OCI-LY1 (cell line): ENCODE data around the gene FBXW8.

Experiments used
- H2AFZ ChIP-seq: fragments of 200-600 bp; sonication (generic), shearing (Covaris generic); 2 replicates; pipeline ENCODE4 v1.6.0; 2014; ENCODE audit warnings: antibody characterized with exemption, mild to moderate bottlenecking, low read length
- H3F3A ChIP-seq: fragments of 200-600 bp; sonication (generic), shearing (Covaris generic); 2 replicates; pipeline ENCODE4 v1.6.0; 2014; ENCODE audit warnings: mild to moderate bottlenecking, antibody characterized with exemption, low read length, moderate library complexity; ENCODE audit not compliant: insufficient read depth
- H3K27ac ChIP-seq: fragments of 200-600 bp; sonication (generic); 2 replicates; pipeline ENCODE4 v1.5.1; 2014; ENCODE audit warnings: low read length, mixed run types, mild to moderate bottlenecking, low read depth; ENCODE audit not compliant: poor library complexity, severe bottlenecking
- H3K27me3 ChIP-seq: fragments of 200-600 bp; sonication (generic); 2 replicates; pipeline ENCODE4 v1.6.0; 2014; ENCODE audit warnings: antibody characterized with exemption, mild to moderate bottlenecking, low read length, moderate library complexity; ENCODE audit not compliant: insufficient read depth
- H3K36me3 ChIP-seq: fragments of 200-600 bp; sonication (generic); 2 replicates; pipeline ENCODE4 v1.6.1; 2014; ENCODE audit warnings: mild to moderate bottlenecking, antibody characterized with exemption, low read length, moderate library complexity, mixed read lengths; ENCODE audit not compliant: insufficient read depth
- H3K4me1 ChIP-seq: fragments of 200-600 bp; sonication (generic); 2 replicates; pipeline ENCODE4 v1.5.1; 2014; ENCODE audit warnings: mild to moderate bottlenecking, low read length, moderate library complexity; ENCODE audit not compliant: insufficient read depth, severe bottlenecking
- H3K4me2 ChIP-seq: fragments of 200-600 bp; sonication (generic), shearing (Covaris generic); 2 replicates; pipeline ENCODE4 v1.6.1; 2014; ENCODE audit warnings: low read length
- H3K4me3 ChIP-seq: fragments of 200-600 bp; sonication (generic); 2 replicates; pipeline ENCODE4 v1.5.1; 2014; ENCODE audit warnings: low read length, low read depth, mild to moderate bottlenecking, mixed read lengths; ENCODE audit not compliant: poor library complexity, severe bottlenecking
- H3K79me2 ChIP-seq: fragments of 200-600 bp; shearing (Covaris generic); 2 replicates; pipeline ENCODE4 v1.6.1; 2016; ENCODE audit warnings: mixed run types, low read length, mixed read lengths; ENCODE audit not compliant: insufficient read depth
- H3K9ac ChIP-seq: fragments of 200-600 bp; sonication (generic), shearing (Covaris generic); 2 replicates; pipeline ENCODE4 v1.6.1; 2014; ENCODE audit warnings: mild to moderate bottlenecking, low read length, mixed read lengths
- H3K9me2 ChIP-seq: fragments of 200-600 bp; sonication (generic), shearing (Covaris generic); 2 replicates; pipeline ENCODE4 v1.6.1; 2014; ENCODE audit warnings: low read depth, mild to moderate bottlenecking, low read length, mixed read lengths
- H3K9me3 ChIP-seq: fragments of 200-600 bp; shearing (Covaris generic); 2 replicates; pipeline ENCODE4 v1.6.1; 2014; ENCODE audit warnings: low read length, mixed read lengths
- H4K20me1 ChIP-seq: fragments of 200-600 bp; sonication (generic), shearing (Covaris generic); 2 replicates; pipeline ENCODE4 v1.6.0; 2016; ENCODE audit warnings: mild to moderate bottlenecking, low read length; ENCODE audit not compliant: insufficient read depth
- EZH2 ChIP-seq: fragments of 200-600 bp; sonication (generic), shearing (Covaris generic); IDR thresholded peaks from 2 replicates; pipeline ENCODE4 v1.8.0; 2017; ENCODE audit warnings: borderline replicate concordance, mixed run types, mild to moderate bottlenecking, antibody characterized with exemption, low read length, moderate library complexity, mixed read lengths
- TF ChIP-seq, protein P1 (sequence below): fragments of 200-600 bp; sonication (generic), shearing (Covaris generic); IDR thresholded peaks from 2 replicates; pipeline ENCODE4 v1.5.1; 2017; ENCODE audit warnings: mild to moderate bottlenecking, antibody characterized with exemption, low read length, moderate library complexity, mixed read lengths

FBXW8 gene

DNA sequence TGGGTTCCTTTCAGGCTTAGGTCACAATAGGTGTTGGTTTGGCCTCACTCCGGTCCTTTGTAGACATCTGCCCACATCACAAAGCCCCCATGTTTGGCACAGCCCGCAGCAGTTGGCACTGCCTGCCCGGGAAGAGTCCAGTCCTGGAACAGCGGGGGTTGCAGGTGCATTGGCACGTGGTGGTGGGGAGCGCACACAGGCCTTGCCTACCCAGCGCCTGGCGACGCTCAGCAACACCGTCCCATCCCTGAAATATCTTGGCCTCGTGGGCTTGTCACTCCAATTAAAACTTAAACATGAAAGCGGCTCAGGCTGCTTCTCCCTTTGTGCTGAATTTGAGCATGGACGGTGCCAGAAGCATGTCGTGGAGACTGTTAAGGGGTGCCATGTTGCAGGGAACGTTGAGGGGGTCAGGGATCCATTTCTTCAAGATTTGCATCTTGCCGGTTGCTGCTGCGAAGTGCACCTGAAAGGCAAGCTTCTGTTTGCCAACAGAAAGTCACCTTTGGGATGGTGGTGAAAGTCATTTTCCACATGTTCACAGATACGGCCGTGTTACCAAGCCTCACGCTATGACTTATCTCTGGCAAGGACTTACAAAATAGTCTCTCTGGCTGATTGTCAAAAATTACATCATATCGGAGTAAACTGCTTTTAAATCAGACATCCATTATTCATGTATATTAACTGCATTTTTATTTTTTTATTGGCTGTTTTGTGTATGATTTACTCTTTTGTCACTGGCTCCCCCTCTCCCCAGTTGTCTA lies 91.5 kb downstream of the FBXW8 start:
- H3K27ac ChIP-seq, result no peak overlapping the region
- no peaks in the 10 kb centered on the region for H3F3A ChIP-seq
- H3K9me2 ChIP-seq, result no peaks in the 10 kb centered on the region
- peaks cover 25% of the 10 kb centered on the region for H3K36me3 ChIP-seq
- H3K4me3 ChIP-seq, result no peak overlapping the region
- H3K9me3 ChIP-seq, result no peaks in the 10 kb centered on the region
- no peaks in the 10 kb centered on the region for H3K27me3 ChIP-seq
- TF ChIP-seq EZH2, result no peak
- TF ChIP-seq, protein P1, sequence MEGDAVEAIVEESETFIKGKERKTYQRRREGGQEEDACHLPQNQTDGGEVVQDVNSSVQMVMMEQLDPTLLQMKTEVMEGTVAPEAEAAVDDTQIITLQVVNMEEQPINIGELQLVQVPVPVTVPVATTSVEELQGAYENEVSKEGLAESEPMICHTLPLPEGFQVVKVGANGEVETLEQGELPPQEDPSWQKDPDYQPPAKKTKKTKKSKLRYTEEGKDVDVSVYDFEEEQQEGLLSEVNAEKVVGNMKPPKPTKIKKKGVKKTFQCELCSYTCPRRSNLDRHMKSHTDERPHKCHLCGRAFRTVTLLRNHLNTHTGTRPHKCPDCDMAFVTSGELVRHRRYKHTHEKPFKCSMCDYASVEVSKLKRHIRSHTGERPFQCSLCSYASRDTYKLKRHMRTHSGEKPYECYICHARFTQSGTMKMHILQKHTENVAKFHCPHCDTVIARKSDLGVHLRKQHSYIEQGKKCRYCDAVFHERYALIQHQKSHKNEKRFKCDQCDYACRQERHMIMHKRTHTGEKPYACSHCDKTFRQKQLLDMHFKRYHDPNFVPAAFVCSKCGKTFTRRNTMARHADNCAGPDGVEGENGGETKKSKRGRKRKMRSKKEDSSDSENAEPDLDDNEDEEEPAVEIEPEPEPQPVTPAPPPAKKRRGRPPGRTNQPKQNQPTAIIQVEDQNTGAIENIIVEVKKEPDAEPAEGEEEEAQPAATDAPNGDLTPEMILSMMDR, result no peak
- H3K79me2 ChIP-seq, result no peaks in the 10 kb centered on the region
- peaks cover 23% of the 10 kb centered on the region for H3K4me1 ChIP-seq
- no peak overlapping the region for H2AFZ ChIP-seq
- H3K9ac ChIP-seq, result no peak overlapping the region
- H4K20me1 ChIP-seq, result no peaks in the 10 kb centered on the region
- H3K4me2 ChIP-seq, result no peak overlapping the region

DNA sequence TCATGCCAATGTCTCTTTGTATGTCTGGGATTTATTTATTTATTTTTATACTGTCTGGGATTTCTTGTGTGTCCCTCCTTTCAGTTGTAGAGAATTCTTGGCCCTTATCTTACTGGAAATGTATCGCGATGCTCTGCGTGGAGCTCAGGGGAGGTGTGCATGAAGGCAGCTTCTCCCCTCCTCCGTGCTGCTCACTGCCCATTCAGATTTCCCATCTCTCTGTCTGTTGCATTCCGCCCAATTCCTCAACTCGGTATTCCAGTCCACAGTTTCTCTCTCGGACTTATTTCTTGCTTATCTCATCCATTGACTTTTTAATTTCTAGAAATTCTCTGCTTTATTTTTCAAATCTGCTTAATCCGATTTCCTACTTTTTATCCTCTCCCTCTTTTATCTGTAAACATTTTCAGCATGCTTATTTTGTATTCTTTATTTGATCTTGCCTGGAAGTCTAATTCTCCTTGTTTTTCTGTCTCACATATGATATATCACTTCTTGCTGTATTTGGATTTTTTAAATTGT lies 93.2 kb downstream of the FBXW8 start:
- no peaks in the 10 kb centered on the region for H3K79me2 ChIP-seq
- peaks cover 31% of the 10 kb centered on the region for H3K36me3 ChIP-seq
- no peak overlapping the region for H2AFZ ChIP-seq
- H4K20me1 ChIP-seq, result no peaks in the 10 kb centered on the region
- no peaks in the 10 kb centered on the region for H3K27me3 ChIP-seq
- TF ChIP-seq, protein P1, result no peak
- no peak for TF ChIP-seq EZH2
- no peak overlapping the region for H3K4me2 ChIP-seq
- H3K9ac ChIP-seq, result no peak overlapping the region
- H3K27ac ChIP-seq, result no peak overlapping the region
- no peaks in the 10 kb centered on the region for H3K9me3 ChIP-seq
- H3F3A ChIP-seq, result no peaks in the 10 kb centered on the region
- H3K9me2 ChIP-seq, result no peaks in the 10 kb centered on the region
- H3K4me3 ChIP-seq, result no peak overlapping the region
- H3K4me1 ChIP-seq, result peaks cover 19% of the 10 kb centered on the region

DNA sequence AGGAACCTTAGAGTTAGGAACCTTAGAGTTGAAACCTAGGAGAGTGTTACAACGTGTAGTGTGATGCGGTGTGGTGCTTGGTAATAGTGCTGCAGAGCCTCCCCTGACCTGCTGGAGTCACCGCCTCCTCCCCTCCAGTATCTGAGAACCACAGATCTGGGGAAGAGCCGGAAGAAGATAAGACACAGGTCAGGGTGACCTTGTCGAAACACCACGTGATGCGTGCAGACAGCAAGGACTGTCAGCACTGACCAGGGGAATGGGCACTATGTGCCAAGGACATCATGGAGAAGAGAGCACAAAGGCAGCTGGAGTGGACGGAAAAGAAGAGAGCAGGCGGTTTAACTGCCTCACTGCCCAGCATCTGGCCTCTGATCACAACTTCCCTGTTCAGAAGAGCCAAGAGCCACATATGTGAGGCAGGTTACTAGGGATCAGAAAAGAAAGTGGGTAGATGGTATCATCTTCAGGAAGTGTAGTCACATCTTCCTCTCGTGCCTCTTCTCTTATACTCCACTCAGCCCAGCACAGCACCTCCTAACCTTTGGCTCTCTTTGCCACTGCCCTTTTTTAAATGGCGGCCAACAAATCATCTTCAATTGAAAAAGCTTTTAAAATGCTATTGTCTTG lies 94.8 kb downstream of the FBXW8 start:
- Histone ChIP-seq H3K9me3 (0 out of 2 replicates have a peak, but pooled peaks cover 3% of the 10 kb centered on the region), H2AFZ (no peak overlapping the region), H3K9me2 (no peaks in the 10 kb centered on the region), H3K4me2 (no peak overlapping the region), H3K79me2 (no peaks in the 10 kb centered on the region), H3F3A (no peaks in the 10 kb centered on the region), H3K4me3 (no peak overlapping the region), H3K4me1 (peaks cover 3% of the 10 kb centered on the region), H3K27me3 (no peaks in the 10 kb centered on the region), H4K20me1 (no peaks in the 10 kb centered on the region), H3K9ac (no peak overlapping the region), H3K36me3 (peaks cover 47% of the 10 kb centered on the region), H3K27ac (no peak overlapping the region)
- TF ChIP-seq EZH2, result no peak
- TF ChIP-seq, protein P1, result no peak
